ENCODE data around the gene WNT2.
"Not testable (repeated sequence)": the region's sequence is repeated elsewhere in the genome, so short reads cannot be mapped to it uniquely, and the experiment has no call there.

DNA sequence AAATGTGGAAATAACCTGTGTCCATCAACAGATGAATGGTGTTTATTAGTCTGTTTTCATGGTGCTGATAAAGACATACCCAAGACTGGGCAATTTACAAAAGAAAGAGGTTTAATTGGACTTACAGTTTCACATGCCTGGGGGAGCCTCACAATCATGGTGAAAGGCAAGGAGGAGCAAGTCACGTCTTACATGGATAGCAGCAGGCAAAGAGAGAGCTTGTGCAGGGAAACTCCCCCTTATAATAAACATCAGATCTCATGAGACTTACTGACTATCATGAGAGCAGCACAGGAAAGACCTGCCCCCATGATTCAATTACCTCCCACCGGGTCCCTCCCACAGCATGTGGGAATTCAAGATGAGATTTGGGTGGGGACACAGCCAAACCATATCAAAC, 77.2 kb downstream of the WNT2 start:
- not testable (repeated sequence) for TF ChIP-seq ARNT (IDR thresholded peaks at IDR 0.05); HDGF (IDR thresholded peaks at IDR 0.05; ENCODE audit: borderline replicate concordance); FOXA1 (IDR thresholded peaks at IDR 0.05); TARDBP (IDR thresholded peaks at IDR 0.05); FOXK2 (IDR thresholded peaks at IDR 0.05)

All from HEK293T (cell line).